Stimulated activated memory B cell treated with anti-CD40 and anti-IgM and Interleukin-4, amounts not matched to agents 10 μg/mL and 1 μg/mL and 100 μg/mL, for 72 hours (primary cell): ENCODE results near the gene NF1.

ENCODE experiments used
- ATAC-seq: fragments of 150-1000 bp; cut with Tn5 transposase; 2 replicates; pipeline ENCODE4 v1.10.0; 2021
- H3K27ac Mint-ChIP-seq: one replicate; pipeline ENCODE4 v1.8.0; 2022; ENCODE audit warnings: mild to moderate bottlenecking, mixed read lengths
- H3K27me3 Mint-ChIP-seq: one replicate; pipeline ENCODE4 v1.8.0; 2022; ENCODE audit warnings: mixed read lengths
- H3K36me3 Mint-ChIP-seq: one replicate; pipeline ENCODE4 v1.8.0; 2022; ENCODE audit warnings: mixed read lengths
- H3K4me1 Mint-ChIP-seq: one replicate; pipeline ENCODE4 v1.8.0; 2022; ENCODE audit warnings: mixed read lengths
- H3K4me3 Mint-ChIP-seq: one replicate; pipeline ENCODE4 v1.8.0; 2022; ENCODE audit warnings: mild to moderate bottlenecking, moderate library complexity, mixed read lengths
- H3K9me3 Mint-ChIP-seq: one replicate; pipeline ENCODE4 v1.8.0; 2022; ENCODE audit warnings: mixed read lengths

Gene NF1

GRCh38 chr17:31398381-31399311, 303.9 kb downstream of the NF1 start:
- no peak overlapping the region for H3K4me3 Mint-ChIP-seq
- no peak for ATAC-seq

DNA sequence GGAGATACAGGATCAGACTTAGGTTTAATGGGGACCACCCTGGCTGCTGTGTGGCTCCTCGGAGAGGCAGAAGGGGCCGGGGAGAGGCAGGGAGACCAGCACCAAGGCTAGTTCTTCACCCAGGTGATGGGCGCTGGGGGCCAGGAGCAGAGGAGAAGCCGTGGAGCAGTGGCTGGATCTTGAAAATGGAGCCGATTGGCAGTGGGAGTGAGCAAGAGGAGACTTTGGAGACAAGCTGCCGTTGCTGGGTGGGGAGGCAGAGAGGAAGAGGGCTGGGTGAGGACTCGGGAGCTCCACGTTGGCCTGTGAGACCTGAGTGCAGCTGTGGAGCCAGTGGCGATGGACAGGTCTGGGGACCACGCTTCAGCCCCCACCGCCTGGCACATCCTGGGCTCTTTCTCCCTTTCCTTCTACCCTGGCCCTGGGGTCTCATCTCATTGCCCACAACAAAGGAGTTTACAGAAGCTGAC, 305.7 kb downstream of the NF1 start:
- Mint-ChIP-seq H3K36me3 (no peaks in the 10 kb centered on the region), H3K9me3 (no peaks in the 10 kb centered on the region), H3K4me1 (no peaks in the 10 kb centered on the region), H3K4me3 (no peak overlapping the region), H3K27me3 (peaks cover 20% of the 10 kb centered on the region), H3K27ac (no peak overlapping the region)
- no peak for ATAC-seq

More at GRCh38 chr17:31398381-31399311, 303.9 kb downstream of the NF1 start:
- Mint-ChIP-seq H3K27ac (no peak overlapping the region), H3K36me3 (no peaks in the 10 kb centered on the region), H3K4me1 (no peaks in the 10 kb centered on the region), H3K27me3 (peaks cover 32% of the 10 kb centered on the region), H3K9me3 (no peaks in the 10 kb centered on the region)

DNA sequence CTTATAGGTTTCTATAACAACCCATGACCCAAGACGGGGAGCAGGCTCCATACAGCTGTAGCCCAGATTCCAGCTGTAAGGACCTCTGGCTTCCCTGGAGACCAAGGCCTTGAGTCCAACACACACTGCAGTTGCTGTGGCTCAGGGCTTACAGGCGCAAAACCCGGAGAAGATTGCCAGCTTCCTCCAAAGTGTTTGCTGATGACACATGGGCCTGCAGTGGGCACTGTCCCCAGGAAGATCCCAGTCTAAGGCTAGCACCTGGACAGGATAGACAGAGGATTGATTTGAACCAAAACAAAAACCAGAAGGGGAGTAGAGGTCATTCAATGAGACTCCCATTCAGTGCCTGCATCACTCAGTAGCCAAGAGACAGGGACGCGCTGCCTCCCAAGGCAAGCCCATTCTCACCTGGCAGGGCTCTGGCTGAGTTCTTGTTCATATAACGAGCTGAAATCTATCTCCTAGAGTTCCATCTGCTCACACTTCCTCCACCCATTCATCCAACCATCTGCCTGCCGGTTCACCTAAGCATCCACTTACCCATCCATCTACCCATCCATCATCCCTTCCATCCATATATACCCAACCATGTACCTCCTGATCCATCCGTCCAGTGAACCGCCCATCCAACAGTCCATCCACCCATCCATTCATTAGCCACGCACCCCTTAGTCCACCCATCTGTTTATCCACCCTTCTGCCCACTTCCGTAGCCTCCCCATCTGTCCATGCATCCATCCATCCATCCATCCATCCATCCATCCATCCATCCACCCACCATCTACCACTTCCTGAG, 306.9 kb downstream of the NF1 start:
- ATAC-seq, result no peak
- Mint-ChIP-seq H3K36me3 (no peaks in the 10 kb centered on the region), H3K9me3 (no peaks in the 10 kb centered on the region), H3K4me1 (no peaks in the 10 kb centered on the region), H3K27me3 (peaks cover 20% of the 10 kb centered on the region), H3K27ac (no peak overlapping the region), H3K4me3 (no peak overlapping the region)

GRCh38 chr17:31404028-31404949, 309.5 kb downstream of the NF1 start:
- Mint-ChIP-seq H3K36me3 (no peaks in the 10 kb centered on the region), H3K9me3 (no peaks in the 10 kb centered on the region), H3K27ac (no peak overlapping the region), H3K27me3 (peaks cover 21% of the 10 kb centered on the region), H3K4me3 (no peak overlapping the region), H3K4me1 (no peaks in the 10 kb centered on the region)
- peak; percentile 10 for ATAC-seq

- Mint-ChIP-seq H3K27me3 (peaks cover 23% of the 10 kb centered on the region), H3K36me3 (no peaks in the 10 kb centered on the region), H3K27ac (no peak overlapping the region), H3K9me3 (no peaks in the 10 kb centered on the region), H3K4me3 (no peak overlapping the region), H3K4me1 (no peaks in the 10 kb centered on the region)
- ATAC-seq, result no peak
These were observed 311.2 kb downstream of the NF1 start for GRCh38 chr17:31405890-31406371.

GRCh38 chr17:31408586-31408985, 313.8 kb downstream of the NF1 start:
- Mint-ChIP-seq H3K4me3 (no peak overlapping the region), H3K36me3 (no peaks in the 10 kb centered on the region), H3K27ac (no peak overlapping the region), H3K9me3 (no peaks in the 10 kb centered on the region), H3K4me1 (no peaks in the 10 kb centered on the region), H3K27me3 (peaks cover 23% of the 10 kb centered on the region)
- no peak for ATAC-seq

- Mint-ChIP-seq H3K4me3 (no peak overlapping the region), H3K27me3 (peaks cover 23% of the 10 kb centered on the region), H3K9me3 (no peaks in the 10 kb centered on the region), H3K27ac (no peak overlapping the region), H3K36me3 (no peaks in the 10 kb centered on the region), H3K4me1 (peaks cover 12% of the 10 kb centered on the region)
- ATAC-seq, result no peak
These were observed 317.0 kb downstream of the NF1 start for GRCh38 chr17:31411707-31412285.

GRCh38 chr17:31412511-31412910, 317.7 kb downstream of the NF1 start:
- Mint-ChIP-seq H3K4me1 (peaks cover 12% of the 10 kb centered on the region), H3K27me3 (peaks cover 23% of the 10 kb centered on the region), H3K4me3 (no peak overlapping the region), H3K27ac (no peak overlapping the region), H3K9me3 (no peaks in the 10 kb centered on the region), H3K36me3 (no peaks in the 10 kb centered on the region)
- ATAC-seq, result no peak

GRCh38 chr17:31413081-31413799, 318.5 kb downstream of the NF1 start:
- no peak overlapping the region for H3K4me3 Mint-ChIP-seq
- no peak overlapping the region for H3K27ac Mint-ChIP-seq
- no peaks in the 10 kb centered on the region for H3K36me3 Mint-ChIP-seq
- no peak for ATAC-seq
- no peaks in the 10 kb centered on the region for H3K9me3 Mint-ChIP-seq
- H3K27me3 Mint-ChIP-seq, result peaks cover 23% of the 10 kb centered on the region
- H3K4me1 Mint-ChIP-seq, result peaks cover 12% of the 10 kb centered on the region

GRCh38 chr17:31413874-31414549, 319.2 kb downstream of the NF1 start:
- Mint-ChIP-seq H3K4me3 (no peak overlapping the region), H3K4me1 (peaks cover 12% of the 10 kb centered on the region), H3K27me3 (peaks cover 15% of the 10 kb centered on the region), H3K9me3 (no peaks in the 10 kb centered on the region), H3K27ac (no peak overlapping the region), H3K36me3 (no peaks in the 10 kb centered on the region)
- no peak for ATAC-seq

DNA sequence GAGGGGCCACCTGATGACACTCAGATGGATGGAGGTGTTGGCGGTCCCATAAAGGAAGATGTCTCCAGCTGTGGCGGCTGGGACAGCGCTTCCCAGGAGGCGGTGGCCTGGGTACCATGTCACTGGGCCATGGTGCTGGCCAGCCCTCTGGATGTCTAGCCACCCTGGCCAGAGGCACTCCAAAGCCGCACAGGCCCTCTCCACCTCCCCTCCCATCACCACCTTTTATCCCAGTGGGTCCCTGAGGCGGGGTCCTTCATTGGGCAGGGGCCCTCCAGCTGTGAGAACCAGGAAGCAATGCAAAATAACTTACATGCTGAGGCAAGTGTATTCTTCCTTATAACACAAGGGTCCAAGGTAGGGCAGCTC, 319.8 kb downstream of the NF1 start:
- H3K27me3 Mint-ChIP-seq, result peaks cover 10% of the 10 kb centered on the region
- peaks cover 12% of the 10 kb centered on the region for H3K4me1 Mint-ChIP-seq
- ATAC-seq, result no peak
- H3K9me3 Mint-ChIP-seq, result no peaks in the 10 kb centered on the region
- H3K4me3 Mint-ChIP-seq, result no peak overlapping the region
- no peak overlapping the region for H3K27ac Mint-ChIP-seq
- H3K36me3 Mint-ChIP-seq, result no peaks in the 10 kb centered on the region

DNA sequence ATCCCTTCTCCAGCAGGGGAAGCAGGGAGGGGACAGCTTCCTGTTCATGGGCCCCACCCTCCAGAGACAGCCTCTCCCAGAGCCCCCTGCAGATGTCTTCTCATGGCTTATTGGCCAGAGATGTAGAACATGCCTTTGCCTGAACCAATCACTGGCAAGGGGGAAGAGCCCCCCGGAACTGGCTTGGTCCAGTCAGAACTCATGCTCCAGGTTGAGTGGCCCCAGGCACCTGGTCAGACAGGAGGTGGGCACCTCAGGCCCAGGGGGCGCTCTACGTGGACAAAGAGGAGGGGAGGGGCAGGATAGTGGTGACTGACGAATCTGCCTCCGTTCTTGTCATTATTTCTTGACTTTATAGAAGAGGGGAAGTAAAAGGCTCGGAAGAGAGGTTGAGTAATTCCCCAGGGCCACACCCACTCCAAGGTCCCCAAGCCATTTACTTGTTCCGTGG, 320.3 kb downstream of the NF1 start:
- H3K4me1 Mint-ChIP-seq, result peaks cover 12% of the 10 kb centered on the region
- peak overlapping the region; percentile 0 for H3K4me3 Mint-ChIP-seq
- no peak overlapping the region for H3K27ac Mint-ChIP-seq
- no peaks in the 10 kb centered on the region for H3K36me3 Mint-ChIP-seq
- no peaks in the 10 kb centered on the region for H3K9me3 Mint-ChIP-seq
- peak; percentile 46 for ATAC-seq
- H3K27me3 Mint-ChIP-seq, result peaks cover 5% of the 10 kb centered on the region

DNA sequence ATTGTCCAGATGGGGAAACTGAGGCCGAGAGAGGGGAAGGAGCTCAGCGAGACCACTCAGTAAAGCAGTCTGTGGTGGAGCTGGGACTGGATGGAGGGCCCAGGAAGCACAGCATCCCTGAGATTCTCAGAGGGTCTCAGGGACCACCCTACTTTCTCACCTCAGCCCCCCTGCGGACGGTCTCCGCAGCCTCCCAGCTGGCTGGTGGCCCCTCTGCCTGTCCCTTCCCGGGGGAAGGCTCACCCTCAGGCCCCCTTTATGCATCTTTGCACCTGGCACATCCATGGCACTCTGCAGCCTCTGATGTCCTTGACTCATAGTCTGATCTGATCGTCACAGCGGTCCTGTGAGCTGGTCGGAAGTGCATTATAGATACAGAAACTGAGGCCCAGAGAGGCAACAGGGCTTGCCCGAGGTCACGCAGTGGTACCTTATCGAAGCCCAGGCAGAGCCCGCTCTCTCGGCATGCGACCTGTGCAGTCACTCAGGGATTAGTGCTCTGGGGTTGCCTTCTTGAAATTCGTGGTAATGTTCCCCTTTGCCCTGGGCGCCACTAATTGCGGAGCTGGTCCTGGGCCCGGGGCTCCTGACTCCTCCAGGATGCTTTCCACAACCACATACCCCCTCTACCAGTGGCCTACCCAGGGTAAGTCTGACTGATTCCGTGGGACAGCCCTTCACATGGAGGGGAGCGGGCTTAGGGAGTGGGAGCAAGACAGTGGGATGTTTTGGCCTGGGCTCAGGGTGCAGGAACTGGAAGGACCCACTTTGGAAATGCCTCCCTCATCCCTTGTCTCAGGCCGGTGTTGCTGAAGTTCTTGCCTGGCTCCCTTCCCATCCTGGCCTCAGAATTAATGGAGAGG, 321.1 kb downstream of the NF1 start:
- H3K9me3 Mint-ChIP-seq, result no peaks in the 10 kb centered on the region
- H3K4me1 Mint-ChIP-seq, result peaks cover 12% of the 10 kb centered on the region
- no peak overlapping the region for H3K27ac Mint-ChIP-seq
- no peaks in the 10 kb centered on the region for H3K27me3 Mint-ChIP-seq
- ATAC-seq, result no peak
- H3K4me3 Mint-ChIP-seq, result no peak overlapping the region
- no peaks in the 10 kb centered on the region for H3K36me3 Mint-ChIP-seq
